Myocyte (in vitro differentiated cells): ENCODE data around the gene C18orf63. TPM values are rescaled to one million over a fixed set of nuclear protein-coding genes. Genes with fewer than 3 reads are reported as not detected.
"Not testable (repeated sequence)": the region's sequence is repeated elsewhere in the genome, so short reads cannot be mapped to it uniquely, and the experiment has no call there.

Source experiments
- DNase-seq: peaks from one replicate; pipeline ENCODE4 v3.0.0-alpha.2; 2012; ENCODE audit warnings: low read depth
- total RNA-seq: library from RNA; depleted of rRNA; stranded (reverse); fragments of >200 nt; gene quantifications from 2 replicates; pipeline ENCODE4 v1.2.3, GENCODE V29; 2014

C18orf63 gene
- total RNA-seq, 1 donor from 2014 or later: not detected

GRCh38 chr18:74326791-74327190, 11.2 kb downstream of the C18orf63 start:
- not testable (repeated sequence) for DNase-seq

- no peak for DNase-seq
These were observed 12.6 kb downstream of the C18orf63 start for GRCh38 chr18:74328206-74328605.

DNA sequence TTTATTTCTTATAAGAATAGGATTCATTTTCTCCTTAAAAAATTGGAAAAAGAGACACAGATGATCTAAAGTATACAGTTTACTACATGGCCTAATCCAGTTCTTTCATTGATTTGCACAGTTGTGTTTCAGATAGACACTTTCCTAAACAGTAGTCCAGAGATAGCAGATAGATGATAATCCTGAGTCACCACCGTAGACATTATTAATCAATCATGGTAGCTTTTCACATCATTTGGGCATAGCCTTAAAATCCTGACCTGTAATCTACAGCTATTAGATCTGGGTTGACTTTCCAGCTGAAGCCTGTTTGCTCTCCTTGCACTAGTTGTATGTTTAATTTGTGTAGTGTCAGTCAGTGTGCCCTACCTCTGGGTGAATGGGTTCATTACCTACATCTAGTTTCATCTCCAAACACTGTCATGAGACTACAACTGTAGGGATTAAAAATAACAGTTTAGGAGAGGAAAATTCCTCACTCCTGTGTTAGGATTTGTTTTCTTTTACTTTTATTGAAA, 14.1 kb downstream of the C18orf63 start:
- DNase-seq: no peak

DNA sequence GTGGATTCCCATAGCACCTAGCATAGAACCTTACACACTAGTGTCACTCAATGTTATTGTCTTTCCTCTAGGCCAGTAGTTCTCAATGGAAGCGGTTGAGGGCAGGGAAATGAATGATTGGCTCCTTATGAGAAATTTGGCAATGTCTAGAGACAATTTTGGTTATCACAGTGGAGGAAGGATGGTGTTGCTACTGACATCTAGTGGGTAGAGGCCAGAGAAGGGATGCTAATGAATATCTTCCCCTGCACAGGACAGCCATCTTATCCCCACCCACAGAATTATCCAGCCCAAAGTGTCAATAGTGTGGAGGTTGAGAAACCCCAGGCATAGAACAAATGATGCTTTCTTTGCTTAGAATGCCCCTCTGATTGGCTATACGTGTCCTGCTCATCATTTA, 15.8 kb downstream of the C18orf63 start:
- peak; percentile 64 for DNase-seq

DNA sequence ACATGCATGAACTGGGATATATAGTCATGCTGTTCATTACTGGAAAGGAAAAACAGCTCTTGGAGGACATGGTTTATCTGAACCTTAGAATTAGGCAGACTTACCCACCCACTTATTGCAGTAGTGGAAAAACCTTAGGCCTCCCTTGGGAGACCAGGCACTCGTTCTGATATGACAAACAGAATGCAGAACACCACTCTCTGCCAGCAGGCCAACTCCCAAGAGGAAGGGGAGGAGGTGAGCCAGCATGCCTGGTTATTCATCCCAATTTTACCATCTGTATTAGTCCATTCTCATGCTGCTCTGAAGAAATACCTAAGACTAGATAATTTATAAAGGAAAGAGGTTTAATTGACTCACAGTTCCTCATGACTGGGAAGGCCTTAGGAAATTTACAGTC, 17.5 kb downstream of the C18orf63 start:
- DNase-seq: no peak

- DNase-seq: no peak
These were observed 18.7 kb downstream of the C18orf63 start for GRCh38 chr18:74334242-74334893.

GRCh38 chr18:74336656-74337055, 21.0 kb downstream of the C18orf63 start:
- DNase-seq: no peak

- no peak for DNase-seq
These were observed 21.7 kb downstream of the C18orf63 start for GRCh38 chr18:74337155-74337911.

- no peak for DNase-seq
These were observed 22.3 kb downstream of the C18orf63 start for GRCh38 chr18:74337912-74338309.

GRCh38 chr18:74342416-74343043, 26.9 kb downstream of the C18orf63 start:
- peak; percentile 63 for DNase-seq

DNA sequence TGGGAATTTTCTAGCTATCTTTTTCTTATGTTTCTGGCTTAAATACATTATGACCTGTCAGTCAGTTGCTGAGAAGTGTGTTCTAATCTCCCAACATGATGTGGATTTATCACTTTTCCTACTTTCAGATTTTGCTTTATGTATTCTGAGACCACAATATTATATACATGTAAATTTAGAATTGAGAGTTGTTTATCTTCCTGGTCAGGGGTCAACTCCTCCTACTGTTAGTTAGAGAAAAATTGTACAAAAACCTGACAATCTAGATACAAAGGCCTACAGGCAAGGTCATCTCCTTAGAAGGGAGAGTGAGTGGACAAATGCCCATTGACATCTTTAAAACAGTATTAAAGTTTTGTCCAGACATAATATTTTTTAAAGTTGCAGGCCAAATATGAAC, 30.6 kb downstream of the C18orf63 start:
- no peak for DNase-seq

DNA sequence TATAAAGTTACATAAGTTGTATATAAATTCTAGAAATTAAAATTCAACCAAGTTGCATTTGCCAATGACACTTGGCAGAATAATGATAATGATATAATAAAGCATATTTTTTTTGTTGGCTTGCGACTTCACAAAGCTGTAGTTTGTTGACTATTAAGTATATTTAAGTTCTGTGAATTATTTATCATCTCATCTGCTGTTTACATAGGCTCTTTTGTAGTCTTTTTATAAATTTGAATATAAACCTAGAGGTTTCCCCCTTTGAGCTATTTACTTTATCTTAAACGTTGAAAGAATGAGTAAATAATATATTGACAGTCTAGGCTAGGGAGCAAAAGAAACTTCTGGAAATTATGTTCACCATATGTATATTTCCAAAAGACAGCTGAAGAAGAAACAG, 32.9 kb downstream of the C18orf63 start:
- DNase-seq: no peak

DNA sequence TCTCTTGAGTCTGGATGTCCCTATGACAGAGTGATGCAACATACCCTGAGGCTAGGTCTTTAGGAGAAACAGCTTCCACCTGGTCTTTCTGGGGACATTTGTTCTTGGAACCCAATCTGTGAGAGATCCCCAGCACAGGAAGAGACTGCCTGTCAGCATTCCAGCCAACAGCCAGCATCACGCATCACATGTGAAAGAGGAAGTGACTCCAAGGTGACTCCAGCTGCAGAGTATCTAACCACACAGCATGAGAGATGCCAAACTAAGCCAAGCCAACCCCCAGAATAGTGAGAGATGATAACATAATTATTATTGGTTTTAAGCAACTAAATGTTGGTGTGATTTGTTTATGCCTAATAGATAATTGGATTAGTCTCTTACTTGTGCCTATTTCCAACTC, 35.7 kb downstream of the C18orf63 start:
- DNase-seq: peak; percentile 29

GRCh38 chr18:74353169-74353775, 37.6 kb downstream of the C18orf63 start:
- peak; percentile 72 for DNase-seq

- no peak for DNase-seq
These were observed 41.3 kb downstream of the C18orf63 start for GRCh38 chr18:74356959-74357358.

DNA sequence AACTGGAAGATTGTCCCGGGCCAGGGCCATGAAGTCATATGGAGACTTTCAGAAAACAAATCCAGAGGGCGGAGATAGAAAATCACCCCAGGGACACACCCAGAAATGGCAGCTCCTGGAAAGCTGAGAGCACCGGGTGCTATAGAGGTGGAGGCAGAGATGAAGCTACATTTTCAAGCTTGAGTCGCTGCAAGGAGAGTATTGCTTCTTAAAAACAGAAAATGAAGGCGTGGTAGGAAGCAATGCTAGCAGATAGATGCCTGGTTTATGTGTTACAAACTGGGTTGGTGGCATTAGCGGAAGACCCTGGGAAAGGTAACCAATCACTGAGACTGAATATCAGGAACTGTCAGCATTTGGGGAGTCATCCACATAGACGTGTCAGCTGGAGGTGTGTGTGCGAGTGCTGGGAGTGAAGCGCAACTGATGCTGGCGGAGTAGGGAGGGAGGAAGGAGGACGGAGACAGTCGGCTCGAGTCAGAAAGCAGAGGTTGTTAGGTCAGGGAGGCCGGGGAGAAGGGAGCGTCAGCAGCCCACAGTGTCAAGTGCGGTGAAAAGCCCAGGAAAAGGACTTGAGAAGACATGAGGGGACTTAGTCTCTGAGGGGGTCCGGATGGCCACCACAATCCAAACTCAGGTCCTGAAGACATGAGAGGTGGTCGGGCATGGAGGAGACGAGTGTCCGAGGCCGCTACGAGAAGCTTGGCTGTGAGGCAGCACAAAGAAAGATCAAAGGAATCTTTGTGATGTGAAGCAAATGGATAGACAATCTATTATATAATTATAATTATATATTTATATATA, 45.4 kb downstream of the C18orf63 start:
- DNase-seq: no peak

DNA sequence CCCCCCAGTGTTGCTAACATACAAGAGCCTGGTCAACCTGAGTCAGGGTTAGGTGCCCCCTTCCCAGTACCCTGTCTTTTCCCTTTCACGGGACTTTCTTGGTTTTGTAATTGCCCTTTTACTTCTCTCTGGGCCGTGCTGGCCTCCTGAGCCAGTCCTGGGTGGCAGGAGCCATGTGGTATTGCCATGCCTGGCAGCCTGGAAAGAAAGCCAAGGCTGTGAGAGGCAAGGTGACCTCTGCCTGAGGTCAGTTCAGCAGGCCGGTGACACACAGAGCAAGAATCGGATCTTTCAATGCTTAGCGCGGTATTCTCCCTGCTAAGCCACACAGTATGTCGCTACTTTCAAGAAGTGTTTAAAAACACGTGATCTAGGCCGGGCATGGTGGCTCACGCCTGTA, 52.3 kb downstream of the C18orf63 start:
- no peak for DNase-seq

GRCh38 chr18:74368901-74369705, 53.5 kb downstream of the C18orf63 start:
- DNase-seq: no peak

DNA sequence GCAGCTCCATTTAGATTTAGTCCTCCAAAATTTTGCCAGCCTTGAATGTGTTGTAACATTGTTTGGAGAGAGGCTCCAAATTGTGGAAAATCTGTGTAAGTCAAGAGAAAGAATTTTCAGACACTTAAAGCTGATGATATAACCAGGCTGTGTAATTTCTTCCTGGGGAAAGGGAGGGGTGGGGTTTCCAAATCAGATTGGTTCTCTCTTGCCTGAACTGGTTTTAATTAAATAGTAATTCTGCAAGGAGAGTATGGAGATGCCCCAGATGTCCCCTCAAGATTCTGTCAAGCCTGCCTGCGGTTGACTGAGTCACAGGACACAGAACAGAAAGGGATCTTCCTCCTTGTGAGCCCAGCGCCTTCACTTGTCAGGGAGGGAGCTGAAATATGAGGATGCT, 54.5 kb downstream of the C18orf63 start:
- DNase-seq: peak; percentile 1

GRCh38 chr18:74373428-74373827, 57.8 kb downstream of the C18orf63 start:
- DNase-seq: no peak
